Neural progenitor cell (in vitro differentiated cells): ENCODE results near the gene RSPH1.

Experiments used
- CTCF ChIP-seq: fragments of 200-600 bp; sonication (generic); IDR thresholded peaks from 2 replicates; pipeline ENCODE4 v1.5.1; 2017; ENCODE audit warnings: antibody characterized with exemption, mild to moderate bottlenecking
- EZH2 ChIP-seq: fragments of 200-600 bp; sonication (generic); IDR thresholded peaks from 2 replicates; pipeline ENCODE4 v1.6.1; 2017; ENCODE audit warnings: antibody characterized with exemption, mild to moderate bottlenecking, moderate library complexity

- TF ChIP-seq EZH2 (no peak), CTCF (no peak)
Observed at GRCh38 chr21:42480736-42481135, 15.3 kb downstream of the RSPH1 start.
